GM21825 (cell line): Measurements from ENCODE around the gene CFAP45.

ENCODE experiments used
- ATAC-seq: cut with Tn5 transposase; IDR thresholded peaks from one replicate; pipeline ENCODE4 v1.9.1; 2021; ENCODE audit warnings: mild to moderate bottlenecking, moderate library complexity; ENCODE audit not compliant: unreplicated experiment

CFAP45 gene

GRCh38 chr1:159857889-159858288, 42.1 kb downstream of the CFAP45 start:
- ATAC-seq, result no peak

- no peak for ATAC-seq
These were observed 43.4 kb downstream of the CFAP45 start for GRCh38 chr1:159856576-159856975.

GRCh38 chr1:159855709-159856108, 44.3 kb downstream of the CFAP45 start:
- ATAC-seq, result no peak

GRCh38 chr1:159854693-159855192, 45.2 kb downstream of the CFAP45 start:
- ATAC-seq, result peak; percentile 78

GRCh38 chr1:159854116-159854692, 45.8 kb downstream of the CFAP45 start:
- ATAC-seq, result no peak

- ATAC-seq, result no peak
These were observed 46.4 kb downstream of the CFAP45 start for GRCh38 chr1:159853417-159854115.

GRCh38 chr1:159851407-159851806, 48.6 kb downstream of the CFAP45 start:
- no peak for ATAC-seq

GRCh38 chr1:159849626-159850366, 50.2 kb downstream of the CFAP45 start:
- ATAC-seq, result no peak

GRCh38 chr1:159848326-159848725, 51.6 kb downstream of the CFAP45 start:
- no peak for ATAC-seq

- no peak for ATAC-seq
These were observed 52.7 kb downstream of the CFAP45 start for GRCh38 chr1:159847231-159847630.

- no peak for ATAC-seq
These were observed 54.0 kb downstream of the CFAP45 start for GRCh38 chr1:159845751-159846629.

GRCh38 chr1:159843459-159843858, 56.5 kb downstream of the CFAP45 start:
- ATAC-seq, result no peak

- no peak for ATAC-seq
These were observed 58.2 kb downstream of the CFAP45 start for GRCh38 chr1:159841749-159842148.

- peak; percentile 59 for ATAC-seq
These were observed 60.7 kb downstream of the CFAP45 start for GRCh38 chr1:159839116-159839849.

- peak; percentile 64 for ATAC-seq
These were observed 61.2 kb downstream of the CFAP45 start for GRCh38 chr1:159838715-159839114.

GRCh38 chr1:159835862-159836525, 64.0 kb downstream of the CFAP45 start:
- no peak for ATAC-seq

GRCh38 chr1:159835356-159835755, 64.6 kb downstream of the CFAP45 start:
- no peak for ATAC-seq

GRCh38 chr1:159832309-159832708, 67.7 kb downstream of the CFAP45 start:
- ATAC-seq, result no peak

- ATAC-seq, result no peak
These were observed 68.4 kb downstream of the CFAP45 start for GRCh38 chr1:159831412-159832141.
